B cell (primary cell): ENCODE data around the gene LRRD1. TPM values are rescaled to one million over a fixed set of nuclear protein-coding genes. Genes with fewer than 3 reads are reported as not detected.

Experiments
- ATAC-seq: fragments of 200-7000 bp; cut with Tn5 transposase; one replicate; pipeline ENCODE4 v1.10.0; 2021; ENCODE audit warnings: low read depth, mild to moderate bottlenecking, moderate number of reproducible peaks, moderate library complexity
- CTCF ChIA-PET: fragments of 350-600 bp; sonication (Branson Sonifier 250); formaldehyde crosslinking; loops from one replicate; lab custom pipeline; 2021; ENCODE audit warnings: antibody characterized with exemption, inconsistent platforms; lab: Charles Lee
- POLR2A ChIA-PET: fragments of 350-600 bp; sonication (Branson Sonifier 250); formaldehyde crosslinking; loops from one replicate; lab custom pipeline; 2021; ENCODE audit warnings: antibody characterized with exemption; lab: Charles Lee
- DNase-seq: peaks from one replicate; pipeline ENCODE4 v3.0.0; 2013
- H2AFZ ChIP-seq: 2 replicates; pipeline ENCODE4 v1.6.1; 2012; ENCODE audit warnings: mild to moderate bottlenecking, low read depth, low read length; ENCODE audit not compliant: insufficient read depth, poor library complexity, severe bottlenecking
- H3K27ac ChIP-seq, 2 donors: 1 replicate in 1 of 2; 2 replicates in 1 of 2; pipeline ENCODE4 v1.5.1; 2012 to 2013; ENCODE audit warnings: low read length in 2 of 2, mild to moderate bottlenecking in 2 of 2, moderate library complexity in 1 of 2
- H3K27me3 ChIP-seq, 4 experiments: fragments of 200-600 bp in 1 of 4; sonication (generic) in 1 of 4; replicated peaks in 1 of 4; 1 replicate in 2 of 4; 2 replicates in 2 of 4; pipeline versions ENCODE4 v1.6.1 to v1.7.0; 2013 to 2016; ENCODE audit warnings: low read length in 3 of 4, mild to moderate bottlenecking in 2 of 4, mixed read lengths in 1 of 4, moderate library complexity in 1 of 4; ENCODE audit not compliant: insufficient read depth in 4 of 4, control insufficient read depth in 3 of 4; ENCODE audit errors: control extremely low read depth in 1 of 4
- H3K36me3 ChIP-seq, 2 experiments: replicated peaks in 1 of 2; 1 replicate in 1 of 2; 2 replicates in 1 of 2; pipeline versions ENCODE4 v1.6.1 to v1.7.1; 2013; ENCODE audit warnings: low read length in 1 of 2; ENCODE audit not compliant: insufficient read depth in 2 of 2, control insufficient read depth in 1 of 2; ENCODE audit errors: control extremely low read depth in 1 of 2, extremely low read depth in 1 of 2
- H3K4me1 ChIP-seq, 2 donors: fragments of 200-600 bp in 1 of 2; sonication (generic) in 1 of 2; 1 replicate in 1 of 2; 2 replicates in 1 of 2; pipeline versions ENCODE4 v1.5.1 to v1.6.1; 2013 to 2017; ENCODE audit warnings: low read length in 2 of 2; ENCODE audit not compliant: control insufficient read depth in 2 of 2, insufficient read depth in 2 of 2
- H3K4me2 ChIP-seq: replicated peaks from 2 replicates; pipeline ENCODE3; 2012; ENCODE audit warnings: mild to moderate bottlenecking, low read depth, low read length; ENCODE audit not compliant: poor library complexity, severe bottlenecking
- H3K4me3 ChIP-seq, 5 experiments: fragments of 200-600 bp in 1 of 5; sonication (generic) in 1 of 5; 1 replicate in 3 of 5; 2 replicates in 2 of 5; pipeline versions ENCODE4 v1.5.1 to v1.7.0; 2011 to 2016; ENCODE audit warnings: low read length in 4 of 5, mild to moderate bottlenecking in 4 of 5, low read depth in 2 of 5, control low read depth in 1 of 5, moderate library complexity in 1 of 5; ENCODE audit not compliant: insufficient read depth in 1 of 5; ENCODE audit errors: control extremely low read depth in 1 of 5, extremely low read depth in 1 of 5
- H3K79me2 ChIP-seq: fragments of 200-600 bp; sonication (generic); one replicate; pipeline ENCODE4 v1.6.0; 2016; ENCODE audit warnings: low read length; ENCODE audit not compliant: control insufficient read depth, insufficient read depth
- H3K9ac ChIP-seq: fragments of 200-600 bp; sonication (generic); 2 replicates; pipeline ENCODE4 v1.6.1; 2017; ENCODE audit warnings: mild to moderate bottlenecking, low read length, moderate library complexity
- H3K9me3 ChIP-seq, 3 donors: one replicate each; pipeline versions ENCODE4 v1.6.1 to v1.7.1; 2013; ENCODE audit warnings: low read length in 2 of 3; ENCODE audit not compliant: control insufficient read depth in 2 of 3, insufficient read depth in 1 of 3; ENCODE audit errors: control extremely low read depth in 1 of 3
- H4K20me1 ChIP-seq: 2 replicates; pipeline ENCODE4 v1.6.0; 2012; ENCODE audit warnings: mild to moderate bottlenecking, low read length; ENCODE audit not compliant: insufficient read depth, control insufficient read depth, poor library complexity, severe bottlenecking
- H3K27ac Mint-ChIP-seq: one replicate; pipeline ENCODE4 v1.8.0; 2021; ENCODE audit warnings: mixed read lengths
- H3K27me3 Mint-ChIP-seq: one replicate; pipeline ENCODE4 v1.8.0; 2021; ENCODE audit warnings: mixed read lengths
- H3K4me1 Mint-ChIP-seq: one replicate; pipeline ENCODE4 v1.8.0; 2021; ENCODE audit warnings: mixed read lengths
- H3K4me3 Mint-ChIP-seq: one replicate; pipeline ENCODE4 v1.8.0; 2021; ENCODE audit warnings: mixed read lengths
- H3K9me3 Mint-ChIP-seq: one replicate; pipeline ENCODE4 v1.8.0; 2022; ENCODE audit warnings: mixed read lengths; ENCODE audit not compliant: insufficient read depth
- CTCF ChIP-seq: fragments of 200-600 bp; IDR thresholded peaks from one replicate; pipeline ENCODE4 v1.8.0; 2022; ENCODE audit warnings: antibody characterized with exemption, mild to moderate bottlenecking
- EZH2 ChIP-seq: IDR thresholded peaks from 2 replicates; pipeline ENCODE4 v1.6.1; 2012; ENCODE audit warnings: borderline replicate concordance, low read depth, mild to moderate bottlenecking, moderate library complexity, low read length; ENCODE audit not compliant: insufficient read depth, poor library complexity, severe bottlenecking
- WGBS: methylation state at CpG from one replicate; pipeline ENCODE4 v1.1.5; 2013; ENCODE audit warnings: missing lambda C conversion rate; ENCODE audit not compliant: insufficient coverage; 5-methylcytosine and 5-hydroxymethylcytosine counted together
- intact Hi-C: fragments of 100-400 bp; cut with micrococcal nuclease; formaldehyde crosslinking; loops from one replicate; pipeline ENCODE4 v1.10.0; 2022
- polyA minus RNA-seq: library from RNA; depleted of rRNA, polyadenylated mRNA; stranded (reverse); fragments of >200 nt; gene quantifications from 2 replicates; pipeline ENCODE4 v1.2.3, GENCODE V29; 2012
- polyA plus RNA-seq: library from polyadenylated mRNA; depleted of rRNA; stranded (reverse); fragments of >200 nt; gene quantifications from 2 replicates; pipeline ENCODE4 v1.2.3, GENCODE V29; 2012
- total RNA-seq, 2 donors: library from RNA; stranded (reverse); fragments of 120-200 nt in 1 of 2; gene quantifications; 1 replicate in 1 of 2; 2 replicates in 1 of 2; pipeline versions ENCODE4 v1.2.3 to v1.2.4, GENCODE V29; 2013 to 2022

The LRRD1 gene
- total RNA-seq (0.15 and 0.17 TPM in 2 replicates), polyA plus RNA-seq (0.03 TPM in 1 of 2 replicates, not detected in the other), polyA minus RNA-seq (0.14 TPM in 1 of 2 replicates, not detected in the other)
- total RNA-seq (2013) = 0.05 TPM

GRCh38 chr7:92178928-92179924 is at the start of gene LRRD1:
LRRD1 (minus strand) TSS chr7:92179142; CDS start chr7:92165202, 13,940 bp downstream.
- peak; percentile 100 for ATAC-seq
- peak; percentile 89 for DNase-seq
- H3K36me3 ChIP-seq = no peaks in the 10 kb centered on the region
- H3K27me3 ChIP-seq = no peaks in the 10 kb centered on the region
- peaks cover 7 to 9% of the 10 kb centered on the region in 2 donors for H3K4me1 ChIP-seq
- TF ChIP-seq EZH2 = no peak
- TF ChIP-seq CTCF = peak; percentile 100
- no peaks in the 10 kb centered on the region for H3K9me3 Mint-ChIP-seq
- ChIA-PET CTCF (interaction anchor here (0.8 to 2.5 kb wide), 7 partner anchors 13 to 341 kb away, joined by 3 to 9 read pairs (median 3); partner anchors contain the start of gene GATAD1), POLR2A (no interaction called here)
- H3K4me3 ChIP-seq = peak within 1 kb of the TSS; percentile 21 to 73 (median 56)
- no peak within 1 kb of the TSS for H3K27ac ChIP-seq
- H4K20me1 ChIP-seq = no peaks in the 10 kb centered on the region
- H2AFZ ChIP-seq = peak within 1 kb of the TSS; percentile 99
- peaks cover 4% of the 10 kb centered on the region for H3K27me3 Mint-ChIP-seq
- intact Hi-C loops = loop anchor here (1.0 to 5.0 kb wide), 5 partner anchors 45 to 297 kb away; partner anchors contain the start of genes AKAP9, ANKIB1, CYP51A1 and GATAD1
- peaks cover 0 to 4% (median 0%) of the 10 kb centered on the region in 3 donors for H3K9me3 ChIP-seq
- peak within 1 kb of the TSS; percentile 41 for H3K27ac Mint-ChIP-seq
- peak within 1 kb of the TSS; percentile 98 for H3K4me2 ChIP-seq
- WGBS = 9% methylated on average over 56 of the region's 60 CpGs
- peaks cover 10% of the 10 kb centered on the region for H3K4me1 Mint-ChIP-seq
- peak within 1 kb of the TSS; percentile 83 for H3K4me3 Mint-ChIP-seq
- no peaks in the 10 kb centered on the region for H3K79me2 ChIP-seq
- peak within 1 kb of the TSS; percentile 76 for H3K9ac ChIP-seq
